ENCODE results near the gene DPP6. TPM values are rescaled to one million over a fixed set of nuclear protein-coding genes. Genes with fewer than 3 reads are reported as not detected.

DPP6 gene
- total RNA-seq, 1 experiment from 2014 or later = not detected

DNA sequence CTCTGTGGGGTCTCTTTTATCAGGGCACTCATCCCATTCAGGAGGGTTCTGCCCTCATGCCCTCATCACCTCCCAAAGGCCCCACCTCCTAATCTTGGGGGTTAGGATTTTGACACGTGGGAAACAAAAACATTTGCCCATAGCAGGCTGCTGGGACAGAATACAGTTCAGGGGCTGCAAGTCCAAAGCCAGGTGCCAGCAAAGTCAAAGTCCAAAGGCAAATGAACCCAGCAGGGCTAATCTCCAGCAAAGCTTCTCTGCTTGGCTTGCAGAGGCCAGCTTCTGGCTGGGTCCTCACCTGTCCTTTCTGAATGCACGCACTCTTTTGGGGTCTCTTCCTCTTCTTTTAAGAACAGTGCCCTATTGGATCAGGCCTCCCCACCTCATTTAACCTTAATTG lies 359.9 kb downstream of the DPP6 start:
- no peaks in the 10 kb centered on the region for H3K27me3 Mint-ChIP-seq (ENCODE audit: insufficient read depth, unreplicated experiment)
- no peak overlapping the region for H3K27ac Mint-ChIP-seq (ENCODE audit: unreplicated experiment)
- H3K27me3 ChIP-seq (replicated peaks; ENCODE audit: control insufficient read depth, insufficient read depth, low read length) = no peaks in the 10 kb centered on the region
- no peaks in the 10 kb centered on the region for H3K9me3 ChIP-seq
- no TSS peak for BruUV-seq (replicated peaks)
- intact Hi-C loops (cut with micrococcal nuclease; ENCODE audit: unreplicated experiment) = no loop called here
- H3K4me1 Mint-ChIP-seq (ENCODE audit: low read depth, unreplicated experiment) = no peaks in the 10 kb centered on the region
- ChIA-PET CTCF (no interaction called here), POLR2A (no interaction called here)
- no peak for DNase-seq
- H3K36me3 Mint-ChIP-seq (ENCODE audit: insufficient read depth, unreplicated experiment) = no peaks in the 10 kb centered on the region
- TF ChIP-seq, protein P1, sequence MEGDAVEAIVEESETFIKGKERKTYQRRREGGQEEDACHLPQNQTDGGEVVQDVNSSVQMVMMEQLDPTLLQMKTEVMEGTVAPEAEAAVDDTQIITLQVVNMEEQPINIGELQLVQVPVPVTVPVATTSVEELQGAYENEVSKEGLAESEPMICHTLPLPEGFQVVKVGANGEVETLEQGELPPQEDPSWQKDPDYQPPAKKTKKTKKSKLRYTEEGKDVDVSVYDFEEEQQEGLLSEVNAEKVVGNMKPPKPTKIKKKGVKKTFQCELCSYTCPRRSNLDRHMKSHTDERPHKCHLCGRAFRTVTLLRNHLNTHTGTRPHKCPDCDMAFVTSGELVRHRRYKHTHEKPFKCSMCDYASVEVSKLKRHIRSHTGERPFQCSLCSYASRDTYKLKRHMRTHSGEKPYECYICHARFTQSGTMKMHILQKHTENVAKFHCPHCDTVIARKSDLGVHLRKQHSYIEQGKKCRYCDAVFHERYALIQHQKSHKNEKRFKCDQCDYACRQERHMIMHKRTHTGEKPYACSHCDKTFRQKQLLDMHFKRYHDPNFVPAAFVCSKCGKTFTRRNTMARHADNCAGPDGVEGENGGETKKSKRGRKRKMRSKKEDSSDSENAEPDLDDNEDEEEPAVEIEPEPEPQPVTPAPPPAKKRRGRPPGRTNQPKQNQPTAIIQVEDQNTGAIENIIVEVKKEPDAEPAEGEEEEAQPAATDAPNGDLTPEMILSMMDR (IDR thresholded peaks at IDR 0.05; ENCODE audit: insufficient read depth in 1 of 2, low read depth in 1 of 2, low read length in 1 of 2, severe bottlenecking in 1 of 2, unreplicated experiment in 1 of 2) = no peak
- H3K4me1 ChIP-seq = no peaks in the 10 kb centered on the region
- no peak overlapping the region for H3K4me3 ChIP-seq (ENCODE audit: low read depth, low read length)
- no peak overlapping the region for H3K4me3 Mint-ChIP-seq (ENCODE audit: unreplicated experiment)
- no peaks in the 10 kb centered on the region for H3K9me3 Mint-ChIP-seq (ENCODE audit: unreplicated experiment)
- H3K36me3 ChIP-seq (ENCODE audit: control insufficient read depth, insufficient read depth, low read length) = no peaks in the 10 kb centered on the region

DNA sequence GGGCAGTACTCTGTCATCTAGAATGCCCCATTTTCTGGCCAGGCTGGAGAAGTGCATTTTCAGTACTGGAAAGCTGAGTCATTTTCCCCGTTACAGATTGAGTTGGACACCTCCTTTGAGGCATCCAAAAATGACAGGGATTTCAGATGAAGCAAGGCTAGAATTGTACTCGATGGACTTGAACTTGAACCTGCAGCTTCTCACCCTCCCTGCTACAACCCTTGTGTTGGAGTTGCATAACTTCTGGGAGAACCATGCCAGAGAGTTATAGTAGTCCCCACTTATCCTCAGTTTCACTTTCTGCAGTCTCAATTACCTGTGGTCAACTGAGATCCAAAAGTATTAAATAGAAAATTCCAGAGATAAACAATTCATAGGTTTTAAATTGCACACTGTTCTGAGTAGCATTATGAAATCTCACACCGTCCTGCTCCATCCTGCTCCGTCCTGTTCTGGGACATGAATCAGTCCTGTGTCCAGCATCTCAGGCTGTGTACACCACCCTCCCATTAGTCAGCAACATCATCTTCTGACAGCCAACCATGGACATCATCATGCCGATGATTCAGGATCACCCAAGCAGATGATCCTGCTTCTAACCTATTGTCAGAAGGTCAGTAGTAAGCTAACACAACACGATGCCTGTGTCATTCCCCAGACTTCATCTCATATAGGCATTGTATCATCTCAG lies 363.7 kb downstream of the DPP6 start:
- H3K4me1 ChIP-seq = no peaks in the 10 kb centered on the region
- no peaks in the 10 kb centered on the region for H3K27me3 ChIP-seq (replicated peaks; ENCODE audit: control insufficient read depth, insufficient read depth, low read length)
- TF ChIP-seq, protein P1 (IDR thresholded peaks at IDR 0.05; ENCODE audit: insufficient read depth in 1 of 2, low read depth in 1 of 2, low read length in 1 of 2, severe bottlenecking in 1 of 2, unreplicated experiment in 1 of 2) = no peak
- H3K27me3 Mint-ChIP-seq (ENCODE audit: insufficient read depth, unreplicated experiment) = peaks cover 8% of the 10 kb centered on the region
- no peaks in the 10 kb centered on the region for H3K4me1 Mint-ChIP-seq (ENCODE audit: low read depth, unreplicated experiment)
- H3K9me3 Mint-ChIP-seq (ENCODE audit: unreplicated experiment) = no peaks in the 10 kb centered on the region
- POLR2A ChIA-PET = no interaction called here
- no peaks in the 10 kb centered on the region for H3K36me3 Mint-ChIP-seq (ENCODE audit: insufficient read depth, unreplicated experiment)
- CTCF ChIA-PET = no interaction called here
- H3K36me3 ChIP-seq (ENCODE audit: control insufficient read depth, insufficient read depth, low read length) = no peaks in the 10 kb centered on the region
- BruUV-seq (replicated peaks) = no TSS peak
- no peak overlapping the region for H3K4me3 Mint-ChIP-seq (ENCODE audit: unreplicated experiment)
- no peak for DNase-seq
- H3K4me3 ChIP-seq (ENCODE audit: low read depth, low read length) = no peak overlapping the region
- intact Hi-C loops (cut with micrococcal nuclease; ENCODE audit: unreplicated experiment) = no loop called here
- H3K27ac Mint-ChIP-seq (ENCODE audit: unreplicated experiment) = no peak overlapping the region
- H3K9me3 ChIP-seq = no peaks in the 10 kb centered on the region

- ChIA-PET POLR2A (no interaction called here), CTCF (no interaction called here)
- no peaks in the 10 kb centered on the region for H3K4me1 Mint-ChIP-seq (ENCODE audit: low read depth, unreplicated experiment)
- no peak for DNase-seq
- H3K4me3 Mint-ChIP-seq (ENCODE audit: unreplicated experiment) = no peak overlapping the region
- Histone ChIP-seq H3K4me3 (ENCODE audit: low read depth, low read length) (no peak overlapping the region), H3K27me3 (replicated peaks; ENCODE audit: control insufficient read depth, insufficient read depth, low read length) (no peaks in the 10 kb centered on the region), H3K4me1 (no peaks in the 10 kb centered on the region), H3K9me3 (no peaks in the 10 kb centered on the region), H3K36me3 (ENCODE audit: control insufficient read depth, insufficient read depth, low read length) (no peaks in the 10 kb centered on the region)
- no peaks in the 10 kb centered on the region for H3K36me3 Mint-ChIP-seq (ENCODE audit: insufficient read depth, unreplicated experiment)
- peaks cover 8% of the 10 kb centered on the region for H3K27me3 Mint-ChIP-seq (ENCODE audit: insufficient read depth, unreplicated experiment)
- TF ChIP-seq, protein P1 (IDR thresholded peaks at IDR 0.05; ENCODE audit: insufficient read depth in 1 of 2, low read depth in 1 of 2, low read length in 1 of 2, severe bottlenecking in 1 of 2, unreplicated experiment in 1 of 2) = no peak
- BruUV-seq (replicated peaks) = no TSS peak
- H3K9me3 Mint-ChIP-seq (ENCODE audit: unreplicated experiment) = peaks cover 4% of the 10 kb centered on the region
- intact Hi-C loops (cut with micrococcal nuclease; ENCODE audit: unreplicated experiment) = no loop called here
- no peak overlapping the region for H3K27ac Mint-ChIP-seq (ENCODE audit: unreplicated experiment)
Observed at GRCh38 chr7:154416714-154417113, 364.5 kb downstream of the DPP6 start.

All from Caco-2 (cell line).